HPDE6-E6E7 (cell line): ENCODE data around the gene NAXD.
"Not testable (repeated sequence)": the region's sequence is repeated elsewhere in the genome, so short reads cannot be mapped to it uniquely, and the experiment has no call there.

Source experiments
- DNase-seq: peaks from one replicate; pipeline ENCODE4 v3.0.0; 2011; ENCODE audit warnings: missing footprints; ENCODE audit errors: extremely low spot score

The NAXD gene

DNA sequence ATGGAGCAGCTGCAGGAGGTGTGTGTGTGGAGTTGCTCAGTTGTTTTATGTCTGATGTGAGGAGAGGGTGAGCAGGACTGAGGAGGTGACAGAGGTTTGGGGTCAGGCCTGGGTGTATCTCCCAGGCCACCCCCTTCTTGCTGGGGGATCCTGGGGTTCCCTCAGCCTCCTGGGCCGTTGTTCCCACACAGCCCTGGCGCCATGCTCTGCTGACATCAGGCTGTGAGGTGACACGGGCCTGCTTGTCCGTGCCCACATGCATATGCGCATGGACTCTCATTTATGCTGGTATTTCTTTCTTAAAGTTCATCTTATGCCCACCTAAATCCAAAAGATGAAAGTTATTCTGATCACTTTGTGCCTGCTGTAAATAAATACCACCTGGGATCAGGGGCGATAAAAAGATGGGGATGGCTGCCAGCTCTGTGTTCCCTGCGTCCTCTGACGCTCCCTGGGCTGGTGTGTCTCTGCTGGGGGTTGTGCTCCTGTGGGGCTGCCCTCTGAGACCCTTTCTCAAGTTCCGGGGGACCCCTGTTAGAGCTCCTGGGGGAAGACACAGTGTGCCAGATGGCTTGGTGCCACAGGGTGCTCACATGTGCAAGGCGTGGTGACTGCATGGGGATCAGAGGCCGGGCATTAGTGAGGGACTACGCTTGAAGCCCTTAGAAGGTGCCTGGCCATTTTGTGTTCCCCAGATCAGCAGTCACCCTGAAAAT, 12.6 kb downstream of the NAXD start:
- no peak for DNase-seq

DNA sequence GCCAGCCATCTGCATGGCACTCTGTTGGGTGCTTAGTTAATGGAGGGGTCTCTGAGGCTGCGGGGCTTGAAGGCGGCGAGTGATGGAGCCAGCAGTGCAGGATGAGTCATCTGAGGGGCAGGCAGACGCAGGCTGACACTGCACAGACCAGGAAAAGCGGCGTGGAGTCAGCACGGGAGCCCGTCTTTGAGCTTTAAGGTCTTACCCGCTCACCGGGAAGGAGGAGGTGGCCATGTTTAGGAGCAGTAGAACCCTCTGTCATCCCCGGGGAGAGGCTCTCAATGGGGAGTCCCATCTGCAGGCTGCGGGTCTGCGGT, 13.1 kb downstream of the NAXD start:
- no peak for DNase-seq

DNA sequence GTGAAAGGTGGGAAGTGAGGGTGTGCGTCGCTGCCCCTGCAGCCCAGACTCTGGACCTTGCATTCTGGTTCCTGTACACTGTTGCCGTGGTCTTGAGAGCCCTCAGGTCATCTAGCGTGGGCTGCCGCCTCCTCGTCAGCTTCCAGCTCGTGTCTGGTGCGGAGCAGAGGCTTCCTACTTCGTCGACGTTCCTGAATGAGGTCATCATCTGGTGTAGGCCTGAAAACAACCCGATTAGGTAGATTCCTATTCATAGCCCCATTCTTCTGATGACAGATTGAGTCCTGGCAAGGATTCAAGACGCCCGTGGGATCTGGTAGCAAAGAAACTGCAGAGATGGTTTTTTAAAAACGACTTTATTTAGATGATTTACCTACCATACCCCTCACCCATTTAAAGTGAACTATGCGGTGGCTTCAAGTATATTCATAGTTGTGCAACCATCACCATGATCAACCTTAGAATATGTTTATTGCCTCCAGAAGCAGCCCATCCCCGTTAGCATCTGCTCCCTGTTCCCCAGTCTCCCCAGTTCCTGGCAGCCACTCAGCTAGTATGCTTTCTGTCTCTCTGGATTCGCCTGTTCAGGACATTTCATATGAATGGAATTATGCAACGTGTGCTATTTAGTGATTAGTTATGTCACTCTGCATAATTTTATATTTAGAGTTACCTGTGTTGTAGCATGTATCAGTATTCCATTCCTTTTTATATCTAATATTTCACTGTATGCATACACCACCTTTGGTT, 13.8 kb downstream of the NAXD start:
- no peak for DNase-seq

DNA sequence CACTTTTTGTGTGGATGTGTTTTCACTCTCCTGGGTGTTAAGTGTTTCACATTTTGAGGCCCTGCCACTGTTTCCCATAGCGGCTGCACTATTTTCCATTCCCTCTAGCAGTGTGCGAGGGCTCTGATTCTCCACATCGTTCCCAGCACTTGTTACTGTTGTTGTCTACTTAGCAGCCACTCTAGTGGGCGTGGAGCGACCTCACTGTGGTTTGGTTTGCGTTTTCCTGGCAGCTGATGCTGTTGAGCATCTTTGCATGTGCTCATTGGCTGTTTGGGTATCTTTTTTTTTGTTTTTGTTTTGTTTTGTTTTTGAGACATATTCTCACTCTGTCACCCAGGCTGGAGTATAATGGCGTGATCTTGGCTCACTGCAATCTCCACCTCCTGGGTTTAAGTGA, 14.4 kb downstream of the NAXD start:
- no peak for DNase-seq

DNA sequence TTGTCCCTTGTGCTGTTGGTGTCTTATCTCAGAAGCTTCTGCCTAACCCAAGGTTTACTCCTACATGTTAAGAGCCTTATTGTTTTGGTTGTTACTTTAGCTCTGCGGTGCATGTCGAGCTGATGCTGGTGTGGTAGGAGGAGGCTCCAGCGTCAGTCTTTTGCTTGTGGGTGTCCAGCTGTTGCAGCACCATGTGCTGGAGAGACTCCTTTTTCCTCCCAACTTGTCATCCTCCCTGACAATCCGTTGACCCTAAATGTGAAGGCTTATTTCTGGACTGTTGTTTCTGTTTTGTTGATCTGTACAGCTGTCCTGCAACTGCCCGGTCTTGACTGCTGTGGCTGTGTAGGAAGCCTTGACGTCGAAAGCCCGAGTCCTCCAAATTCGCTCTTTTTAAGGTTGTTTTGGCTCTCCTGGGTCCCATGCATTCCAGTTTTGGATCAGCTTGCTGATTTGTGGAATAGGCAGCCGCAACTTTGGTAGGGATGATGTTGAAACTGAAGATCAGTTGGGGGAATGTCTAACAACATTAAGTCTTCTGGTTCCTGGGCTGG, 15.3 kb downstream of the NAXD start:
- no peak for DNase-seq

DNA sequence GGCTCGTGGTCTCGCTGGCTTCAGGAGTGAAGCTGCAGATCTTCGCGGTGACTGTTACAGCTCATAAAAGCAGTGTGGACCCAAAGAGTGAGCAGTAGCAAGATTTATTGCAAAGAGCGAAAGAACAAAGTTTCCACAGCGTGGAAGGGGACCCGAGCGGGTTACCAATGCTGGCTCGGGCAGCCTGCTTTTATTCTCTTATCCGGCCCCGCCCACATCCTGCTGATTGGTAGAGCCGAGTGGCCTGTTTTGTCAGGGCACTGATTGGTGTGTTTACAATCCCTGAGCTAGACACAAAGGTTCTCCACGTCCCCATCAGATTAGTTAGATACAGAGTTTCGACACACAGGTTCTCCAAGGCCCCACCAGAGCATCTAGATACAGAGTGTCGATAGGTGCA, 16.9 kb downstream of the NAXD start:
- not testable (repeated sequence) for DNase-seq

DNA sequence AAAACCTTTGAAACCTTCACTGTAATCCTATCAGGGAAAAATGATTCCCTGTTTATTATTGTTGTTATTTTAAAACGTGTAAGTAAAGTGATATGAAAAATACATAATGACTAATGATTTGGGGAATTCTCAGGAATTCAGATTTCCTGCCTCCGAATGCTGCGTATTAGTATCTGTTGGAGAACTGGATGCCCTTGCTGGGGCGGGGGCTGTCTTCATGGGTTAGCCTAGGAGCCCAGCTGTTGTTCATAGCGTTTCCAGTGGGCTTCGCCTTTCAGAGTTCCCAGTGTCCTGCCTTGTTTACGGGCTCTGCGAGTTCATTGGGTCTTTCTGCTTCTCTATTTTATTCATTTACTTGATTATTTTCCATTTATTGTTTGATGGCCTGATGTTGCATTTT, 18.4 kb downstream of the NAXD start:
- no peak for DNase-seq

DNA sequence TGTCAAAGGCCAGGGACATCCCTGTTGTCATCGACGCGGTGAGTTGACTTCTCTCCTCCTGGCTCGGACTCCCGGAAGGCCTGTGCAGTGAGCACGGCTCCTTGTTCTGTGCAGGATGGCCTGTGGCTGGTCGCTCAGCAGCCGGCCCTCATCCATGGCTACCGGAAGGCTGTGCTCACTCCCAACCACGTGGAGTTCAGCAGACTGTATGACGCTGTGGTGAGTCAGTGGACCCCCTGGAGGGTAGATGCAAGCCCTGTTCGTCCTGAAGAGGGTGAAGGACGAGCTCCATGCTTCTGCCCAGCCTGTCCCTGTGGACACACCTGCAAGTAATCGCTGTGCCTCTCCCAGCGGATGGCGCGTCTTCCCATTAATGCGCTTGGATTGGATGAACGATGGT, 19.2 kb downstream of the NAXD start:
- no peak for DNase-seq

DNA sequence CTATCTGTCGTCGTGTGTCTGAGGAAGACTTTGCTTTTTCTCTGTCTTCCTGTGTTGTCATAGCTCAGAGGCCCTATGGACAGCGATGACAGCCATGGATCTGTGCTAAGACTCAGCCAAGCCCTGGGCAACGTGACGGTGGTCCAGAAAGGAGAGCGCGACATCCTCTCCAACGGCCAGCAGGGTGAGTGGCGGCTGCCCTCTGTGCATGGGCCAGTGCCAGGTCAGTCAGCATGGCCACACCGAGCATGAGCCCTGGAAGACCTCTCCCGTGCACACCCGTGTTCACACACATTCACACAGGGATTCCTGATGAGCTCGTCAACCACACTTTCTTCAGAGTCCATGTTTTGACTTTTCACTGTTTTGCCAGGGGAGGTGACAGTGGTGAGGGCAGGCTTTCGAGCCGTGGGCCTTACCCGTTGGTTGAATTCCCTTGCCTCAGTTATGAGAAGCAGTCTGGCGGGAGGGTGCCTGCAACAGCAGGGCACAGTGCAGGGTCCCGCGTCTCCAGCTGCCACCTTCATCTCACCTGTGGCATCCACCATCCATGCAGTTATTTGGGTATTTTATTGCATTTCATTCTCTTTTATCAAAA, 20.2 kb downstream of the NAXD start:
- no peak for DNase-seq

DNA sequence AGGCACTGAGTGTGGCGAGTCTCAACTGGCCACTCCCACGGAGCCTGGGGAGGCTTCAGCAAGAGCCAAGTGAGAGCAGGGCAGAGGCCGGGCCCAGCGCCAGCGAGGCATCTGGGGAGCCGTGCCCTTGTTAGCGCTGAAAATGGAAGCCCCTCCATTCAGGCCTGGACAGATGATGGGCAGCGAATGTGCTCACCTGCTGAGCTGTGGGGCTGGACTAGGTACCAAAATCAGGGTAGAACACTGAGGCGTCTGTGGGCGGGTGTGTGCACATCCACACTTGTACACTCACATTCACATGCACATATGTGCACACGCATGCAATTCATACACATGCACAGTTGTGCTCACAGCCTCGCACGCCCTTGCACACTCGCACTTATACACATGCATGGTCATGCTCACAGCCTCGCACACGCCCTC, 20.7 kb downstream of the NAXD start:
- DNase-seq = no peak

DNA sequence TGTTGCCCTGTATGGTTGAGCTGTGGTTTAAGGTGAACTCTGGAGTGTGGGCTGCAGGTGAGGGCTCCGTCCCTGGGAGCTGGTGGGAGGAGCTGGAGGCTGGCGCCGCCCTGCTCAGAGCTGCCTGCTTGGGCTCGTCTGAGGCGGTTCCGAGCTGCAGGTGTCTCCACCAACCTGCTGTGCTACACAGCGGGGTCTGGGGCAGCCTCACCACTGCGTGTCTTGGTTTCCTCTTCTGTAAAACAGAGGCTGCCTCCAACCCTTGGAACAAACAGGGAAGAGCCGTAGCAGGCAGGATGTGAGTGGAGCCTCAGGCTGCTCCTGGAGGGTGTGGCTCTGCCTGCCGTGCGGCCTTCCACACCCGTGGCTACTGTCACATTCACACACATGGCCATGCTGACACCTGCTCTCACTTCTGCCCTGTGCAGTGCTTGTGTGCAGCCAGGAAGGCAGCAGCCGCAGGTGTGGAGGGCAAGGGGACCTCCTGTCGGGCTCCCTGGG, 21.4 kb downstream of the NAXD start:
- no peak for DNase-seq

DNA sequence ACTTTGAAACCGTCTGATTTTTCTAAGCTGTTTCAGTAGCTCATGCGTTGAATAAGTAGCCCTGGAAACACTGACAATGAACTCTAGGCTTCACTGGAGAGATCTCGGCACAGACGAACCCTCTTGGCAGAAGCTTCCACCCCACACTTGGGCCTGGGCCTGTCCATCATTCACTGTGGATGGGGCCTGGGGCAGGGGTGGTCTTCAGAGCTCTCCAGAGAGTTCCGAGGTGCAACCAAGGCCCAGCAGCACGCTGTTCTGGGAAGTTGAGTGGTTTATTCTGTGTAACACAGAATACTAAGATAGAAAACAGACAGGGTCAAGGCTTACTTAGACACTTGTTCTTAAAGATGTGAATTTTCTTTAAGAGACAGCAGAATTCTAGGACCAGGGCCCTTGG, 21.9 kb downstream of the NAXD start:
- no peak for DNase-seq

DNA sequence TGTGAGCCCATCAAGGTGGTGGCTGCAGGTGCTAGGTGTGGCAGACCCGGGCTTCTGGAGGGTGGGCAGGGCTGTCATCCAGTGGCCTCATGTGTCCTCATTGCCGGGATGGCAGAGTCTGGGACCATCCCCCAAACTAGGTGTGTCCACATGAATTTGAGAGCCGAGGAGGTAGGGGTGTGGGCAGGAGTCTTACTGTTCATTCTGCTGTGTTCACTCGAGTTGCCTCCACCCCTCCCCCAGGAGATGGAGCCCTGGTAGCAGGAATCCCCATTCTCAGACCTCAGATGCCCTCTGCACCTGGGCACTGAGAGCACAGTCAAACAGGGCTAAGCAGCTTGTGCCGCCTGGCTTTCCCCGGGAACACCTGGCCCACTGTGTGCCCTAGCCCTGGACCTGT, 22.4 kb downstream of the NAXD start:
- DNase-seq = no peak

DNA sequence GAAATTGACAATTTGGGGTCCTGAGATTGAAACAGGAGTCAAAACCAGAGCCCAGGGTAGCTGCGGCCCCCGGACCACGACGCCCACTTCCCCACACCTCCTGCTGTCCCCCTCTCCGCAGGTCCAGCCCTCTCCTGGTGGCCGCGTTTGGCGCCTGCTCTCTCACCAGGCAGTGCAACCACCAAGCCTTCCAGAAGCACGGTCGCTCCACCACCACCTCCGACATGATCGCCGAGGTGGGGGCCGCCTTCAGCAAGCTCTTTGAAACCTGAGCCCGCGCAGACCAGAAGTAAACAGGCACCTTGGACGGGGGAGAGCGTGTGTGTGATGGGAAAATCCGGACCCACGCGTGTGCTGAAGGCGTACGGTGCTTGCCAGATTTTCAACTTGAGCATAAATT, 22.9 kb downstream of the NAXD start:
- DNase-seq = no peak

DNA sequence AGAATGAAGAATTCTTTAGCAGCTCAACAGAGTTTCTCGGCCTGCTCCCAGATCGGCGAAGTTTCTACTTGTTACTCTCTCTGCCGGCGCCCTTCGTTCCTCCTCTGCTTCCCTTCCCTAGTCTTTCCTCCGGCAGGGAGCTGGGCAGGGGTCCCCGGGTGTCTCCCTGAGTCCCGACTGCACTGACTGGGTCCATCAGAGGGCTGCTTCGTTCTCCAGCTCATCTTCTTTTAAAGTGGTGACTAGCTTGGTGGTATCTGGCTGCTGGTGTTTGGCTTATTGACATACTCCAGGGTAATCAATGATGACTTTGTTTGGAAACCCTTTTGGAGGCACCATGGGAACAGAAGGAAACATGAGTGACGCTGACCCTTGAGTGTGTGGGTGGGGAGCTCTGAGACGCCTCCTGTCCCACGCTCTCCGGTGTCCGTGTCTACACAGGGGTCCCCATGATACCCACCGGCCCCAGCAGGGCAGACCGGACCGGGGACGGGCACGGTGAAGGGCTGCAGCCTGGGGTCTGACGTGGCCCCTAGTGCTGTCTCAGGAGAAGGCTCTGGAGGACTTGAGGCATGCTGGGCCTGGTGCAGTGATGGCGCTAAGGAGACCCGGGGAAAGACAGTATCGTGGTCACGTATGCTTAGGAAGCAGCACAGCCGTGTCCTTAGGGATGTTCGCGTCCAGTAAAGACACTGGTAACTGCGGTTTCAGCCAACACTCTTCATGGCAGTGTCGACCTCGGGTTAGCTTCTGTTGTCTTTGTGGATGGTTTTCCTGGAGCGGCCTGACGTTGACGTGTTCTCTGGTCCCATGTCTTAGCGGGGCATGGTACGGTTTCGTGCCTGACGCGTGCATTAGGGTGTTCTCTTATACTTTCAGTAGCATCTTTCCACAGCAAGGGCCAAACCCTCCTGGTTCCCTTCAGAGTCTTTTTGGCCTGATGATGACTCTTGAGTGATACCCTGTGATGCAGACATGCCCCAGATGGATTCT, 23.8 kb downstream of the NAXD start:
- no peak for DNase-seq

DNA sequence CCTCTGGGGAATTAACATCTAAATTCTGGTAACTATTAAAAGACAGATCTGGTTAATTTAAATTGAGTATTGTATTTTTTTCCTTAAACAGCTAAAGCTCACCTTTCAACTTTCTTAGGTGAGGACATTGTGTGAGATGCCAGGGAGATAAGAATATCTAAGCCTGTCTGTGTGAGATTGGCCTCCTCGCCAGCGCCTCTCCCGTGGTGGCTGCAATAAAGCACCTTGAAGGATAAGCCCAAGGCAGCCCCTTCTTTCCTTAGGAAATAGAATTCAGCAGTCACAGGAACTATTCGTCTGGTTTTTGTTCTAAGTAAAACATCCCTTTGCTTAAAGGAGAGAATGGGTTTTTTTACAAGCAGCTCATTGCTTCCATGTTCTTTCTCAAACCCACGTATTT, 24.6 kb downstream of the NAXD start:
- no peak for DNase-seq

DNA sequence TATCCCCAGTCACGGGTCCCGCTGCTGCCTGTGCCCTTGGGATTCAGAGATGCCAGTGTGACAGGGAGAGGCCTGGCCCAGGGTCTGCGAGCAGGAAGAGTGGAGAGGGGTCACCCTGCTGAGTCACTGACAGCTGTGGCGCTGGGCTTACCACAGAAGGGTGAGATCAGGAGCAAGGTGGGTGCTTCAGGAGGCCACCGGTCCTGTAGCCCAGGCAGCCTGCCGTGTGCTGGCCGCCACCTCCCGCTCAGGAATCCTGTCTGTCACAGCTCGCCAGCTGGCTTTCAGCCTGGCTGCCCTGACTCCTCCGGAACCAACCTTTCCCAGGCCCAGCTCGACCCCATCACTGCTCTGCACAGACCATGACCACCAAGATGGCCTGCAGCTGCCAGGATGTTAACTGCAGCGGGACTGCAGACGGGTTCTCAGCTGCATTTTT, 25.3 kb downstream of the NAXD start:
- DNase-seq = no peak

DNA sequence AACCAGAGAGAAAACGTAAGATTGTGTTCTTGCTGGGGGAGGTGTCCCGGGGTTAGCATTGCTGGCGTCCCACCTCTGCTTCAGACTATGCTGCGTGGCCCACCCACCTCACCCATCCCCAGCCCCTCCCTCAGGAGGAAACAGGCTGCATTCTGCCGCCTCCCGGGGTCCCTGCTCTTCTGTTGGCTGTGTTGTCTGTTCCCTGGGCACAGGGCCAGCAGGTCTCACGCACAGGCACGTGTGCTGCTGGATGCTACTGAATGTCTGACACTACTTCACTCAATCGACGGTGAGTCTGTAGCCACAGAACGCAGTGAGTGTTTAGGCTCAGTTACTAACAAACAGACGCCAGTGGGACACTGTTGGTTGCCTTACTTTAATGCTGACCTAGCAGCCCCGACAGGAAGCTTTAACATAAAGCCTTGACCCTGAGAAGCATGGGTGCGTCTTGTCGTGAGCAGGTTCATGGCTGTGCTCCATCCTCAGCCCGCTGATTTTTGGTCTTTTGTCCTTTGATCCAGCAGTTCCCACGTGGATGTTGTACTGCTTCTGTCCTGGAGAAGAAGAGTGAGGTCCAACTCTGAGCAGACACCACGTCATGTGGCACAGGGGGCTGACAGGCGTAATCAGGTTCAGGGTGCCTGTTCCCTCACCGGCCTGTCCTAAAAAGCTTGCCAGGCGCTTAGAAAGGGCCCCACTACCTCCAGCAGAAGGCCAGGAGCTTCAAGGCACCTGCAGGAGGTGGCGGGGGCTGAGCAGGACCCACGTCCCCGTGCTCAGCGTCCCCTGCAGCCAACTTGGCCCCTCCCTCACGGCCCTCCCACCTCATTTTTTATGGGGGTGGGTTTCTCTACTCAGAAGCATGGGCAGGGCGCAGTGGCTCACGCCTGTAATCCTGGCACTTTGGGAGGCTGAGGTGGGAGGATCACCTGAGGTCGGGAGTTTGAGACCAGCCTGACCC, 26.0 kb downstream of the NAXD start:
- DNase-seq = no peak

DNA sequence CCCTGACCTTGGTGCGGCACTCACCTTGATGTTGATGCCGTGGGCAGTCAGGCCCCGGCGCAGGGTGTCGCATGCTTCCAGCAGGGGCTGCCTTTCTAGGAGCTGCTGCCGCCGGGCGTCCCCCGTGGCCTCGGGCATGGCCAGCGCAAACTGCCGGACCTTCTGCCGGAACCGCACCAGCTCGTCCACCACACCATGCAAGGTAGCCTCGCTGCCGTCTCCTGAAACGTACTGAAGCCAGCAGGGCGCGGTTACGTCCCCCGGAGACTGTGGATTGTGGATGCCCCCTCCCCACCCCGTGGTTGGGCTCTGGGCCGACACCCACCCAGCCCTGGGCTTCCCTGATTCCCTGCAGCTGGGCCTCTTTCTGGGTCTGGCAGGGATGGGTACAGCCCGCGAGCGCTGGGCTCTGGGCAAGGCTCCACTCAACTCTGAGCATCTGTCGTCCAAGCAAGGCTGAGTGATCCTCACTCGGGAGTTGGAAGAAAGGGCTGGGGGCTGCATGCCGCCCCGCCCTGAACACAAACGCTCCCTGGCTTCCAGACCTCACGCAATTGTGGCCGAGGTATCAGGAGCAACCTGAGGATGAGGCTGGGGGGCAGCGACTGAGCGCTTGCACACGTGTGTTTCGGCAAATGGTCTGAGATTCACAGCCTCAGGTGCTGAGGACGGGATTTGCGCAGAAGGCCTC, 27.1 kb downstream of the NAXD start:
- DNase-seq = no peak

DNA sequence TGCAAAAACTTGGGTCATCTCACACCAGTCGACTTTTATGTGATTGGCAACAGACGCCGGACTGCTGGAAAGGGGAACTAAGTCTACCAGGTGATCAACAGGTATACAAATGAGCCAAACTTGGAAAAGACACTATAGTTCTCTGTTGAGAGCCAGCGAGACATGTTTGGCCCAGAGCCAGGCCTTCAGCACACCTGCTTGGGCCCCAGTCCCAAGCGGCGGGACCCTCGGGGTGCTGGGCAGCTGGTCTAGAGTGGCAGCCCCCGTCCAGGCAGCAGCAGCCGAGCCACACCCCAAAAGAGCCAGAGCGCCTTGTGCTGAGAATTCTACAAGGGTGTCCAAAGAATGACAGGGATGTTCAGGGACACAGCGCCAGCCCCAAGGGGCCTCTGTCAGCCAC, 28.0 kb downstream of the NAXD start:
- no peak for DNase-seq
